ENCODE data around the gene FAM114A1. TPM values are rescaled to one million over a fixed set of nuclear protein-coding genes. Genes with fewer than 3 reads are reported as not detected.

The FAM114A1 gene
- polyA plus RNA-seq, 3 donors: 3.2 to 12.0 (median 4.1) TPM

DNA sequence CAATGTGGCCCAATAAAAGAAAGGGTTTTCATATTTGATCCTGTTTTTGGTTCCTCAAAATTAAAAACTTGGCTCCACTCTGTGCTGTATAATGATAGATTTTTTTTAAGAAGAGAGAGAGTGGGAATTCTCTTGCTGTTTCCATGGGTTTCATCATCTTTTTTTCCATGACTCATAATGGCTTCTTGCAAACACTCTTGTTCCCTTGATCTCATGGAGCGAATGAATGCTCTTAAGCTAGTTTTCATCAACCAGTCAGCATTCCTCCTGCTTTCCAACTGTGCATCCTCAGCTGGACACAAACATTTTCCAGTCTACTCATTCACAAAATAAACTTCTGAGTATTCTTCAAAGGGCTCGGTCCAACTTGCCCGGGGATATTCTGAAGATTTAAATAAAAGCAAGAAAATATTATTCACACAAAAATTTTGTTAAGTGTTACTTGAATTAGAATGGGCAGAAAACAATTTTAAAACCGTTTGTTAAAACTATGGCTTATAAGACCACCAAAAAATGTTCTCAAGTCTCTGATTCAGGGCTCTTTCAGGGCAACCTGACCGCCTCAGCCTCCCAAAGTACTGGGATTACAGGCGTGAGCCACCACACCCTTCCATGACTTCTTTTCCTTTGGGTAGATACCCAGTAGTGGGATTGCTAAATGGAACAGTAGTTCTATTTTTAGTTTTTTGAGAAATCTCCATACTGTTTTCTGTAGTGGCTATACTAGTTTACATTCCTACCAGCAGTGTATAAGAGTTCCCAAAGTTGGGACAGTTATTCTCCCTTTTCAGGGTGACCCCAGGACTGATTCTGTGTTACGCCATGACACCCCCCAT lies 99.9 kb downstream of the FAM114A1 start:
- Histone ChIP-seq H3K4me3 (replicated peaks in 1 of 3; ENCODE audit: low read depth in 2 of 3, low read length in 3 of 3) (no peak overlapping the region), H3K27ac (ENCODE audit: low read depth in 1 of 2, low read length in 2 of 2) (no peak overlapping the region), H3K36me3 (replicated peaks in 1 of 2; ENCODE audit: control insufficient read depth in 1 of 2, insufficient read depth in 2 of 2, low read length in 2 of 2) (no peaks in the 10 kb centered on the region), H4K20me1 (ENCODE audit: insufficient read depth, low read length) (no peaks in the 10 kb centered on the region), H3K27me3 (ENCODE audit: control insufficient read depth in 2 of 2, insufficient read depth in 2 of 2, low read length in 2 of 2) (no peaks in the 10 kb centered on the region), H2AFZ (ENCODE audit: insufficient read depth, low read depth, low read length, poor library complexity, severe bottlenecking) (no peak overlapping the region), H3K9ac (ENCODE audit: insufficient read depth, low read length, poor library complexity, severe bottlenecking) (no peak overlapping the region), H3K79me2 (ENCODE audit: insufficient read depth, low read length) (no peaks in the 10 kb centered on the region), H3K4me1 (ENCODE audit: control insufficient read depth in 1 of 2, insufficient read depth in 2 of 2, low read length in 2 of 2) (no peaks in the 10 kb centered on the region), H3K9me3 (replicated peaks in 1 of 2; ENCODE audit: control insufficient read depth in 1 of 2, insufficient read depth in 1 of 2, low read length in 2 of 2) (no peaks in the 10 kb centered on the region), H3K4me2 (replicated peaks; ENCODE audit: extremely low read depth, low read length, poor library complexity, severe bottlenecking) (no peak overlapping the region)
- Mint-ChIP-seq H3K4me1 (no peaks in the 10 kb centered on the region), H3K9me3 (peaks cover 0 to 1% (median 0%) of the 10 kb centered on the region in 7 donors), H3K27ac (peak overlapping the region in 1 of 7 donors; percentile 15), H3K36me3 (peaks cover 0 to 3% of the 10 kb centered on the region in 2 donors), H3K4me3 (no peak overlapping the region), H3K27me3 (ENCODE audit: low read depth in 3 of 3) (no peaks in the 10 kb centered on the region)
- intact Hi-C loops (cut with micrococcal nuclease): no loop called here
- DNase-seq: peak in 1 of 3 donors; percentile 8
- no peak for TF ChIP-seq CTCF (IDR thresholded peaks at IDR 0.05)
- 92% methylated on average over 1 of the region's 7 CpGs for WGBS (ENCODE audit: insufficient coverage)

DNA sequence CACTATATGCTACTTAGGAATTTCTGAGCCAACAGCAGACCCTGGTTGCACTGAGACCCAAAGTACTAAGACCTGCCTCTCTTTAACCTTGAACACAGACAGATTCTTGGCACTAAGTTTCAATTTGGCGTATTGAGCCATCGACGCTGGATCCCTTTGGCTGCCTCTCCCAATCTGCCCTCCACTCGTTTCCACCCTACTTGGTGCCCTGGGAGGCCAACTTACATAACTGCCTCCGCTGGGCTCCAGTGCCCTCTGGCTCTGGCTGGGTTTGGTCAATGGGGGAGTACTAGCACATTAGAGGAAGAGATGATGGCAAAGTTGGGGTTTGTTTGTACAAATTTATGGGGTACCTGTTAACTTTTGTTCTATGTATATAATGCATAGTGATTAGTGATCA lies 101.1 kb downstream of the FAM114A1 start:
- no peak overlapping the region for H3K4me3 Mint-ChIP-seq
- WGBS (ENCODE audit: insufficient coverage): 96% methylated on average over 3 of the region's 5 CpGs
- no peaks in the 10 kb centered on the region for H3K36me3 ChIP-seq (replicated peaks in 1 of 2; ENCODE audit: control insufficient read depth in 1 of 2, insufficient read depth in 2 of 2, low read length in 2 of 2)
- H4K20me1 ChIP-seq (ENCODE audit: insufficient read depth, low read length): no peaks in the 10 kb centered on the region
- H3K27ac Mint-ChIP-seq: no peak overlapping the region
- H3K27me3 Mint-ChIP-seq (ENCODE audit: low read depth in 3 of 3): no peaks in the 10 kb centered on the region
- H3K4me2 ChIP-seq (replicated peaks; ENCODE audit: extremely low read depth, low read length, poor library complexity, severe bottlenecking): no peak overlapping the region
- H3K4me1 ChIP-seq (ENCODE audit: control insufficient read depth in 1 of 2, insufficient read depth in 2 of 2, low read length in 2 of 2): no peaks in the 10 kb centered on the region
- H3K9me3 Mint-ChIP-seq: peaks cover 0 to 1% (median 0%) of the 10 kb centered on the region in 7 donors
- no peak overlapping the region for H3K27ac ChIP-seq (ENCODE audit: low read depth in 1 of 2, low read length in 2 of 2)
- H3K36me3 Mint-ChIP-seq: peaks cover 0 to 3% of the 10 kb centered on the region in 2 donors
- H2AFZ ChIP-seq (ENCODE audit: insufficient read depth, low read depth, low read length, poor library complexity, severe bottlenecking): no peak overlapping the region
- intact Hi-C loops (cut with micrococcal nuclease): no loop called here
- no peak for TF ChIP-seq CTCF (IDR thresholded peaks at IDR 0.05)
- no peaks in the 10 kb centered on the region for H3K79me2 ChIP-seq (ENCODE audit: insufficient read depth, low read length)
- H3K9me3 ChIP-seq (replicated peaks in 1 of 2; ENCODE audit: control insufficient read depth in 1 of 2, insufficient read depth in 1 of 2, low read length in 2 of 2): no peaks in the 10 kb centered on the region
- H3K4me1 Mint-ChIP-seq: no peaks in the 10 kb centered on the region
- H3K27me3 ChIP-seq (ENCODE audit: control insufficient read depth in 2 of 2, insufficient read depth in 2 of 2, low read length in 2 of 2): no peaks in the 10 kb centered on the region
- no peak overlapping the region for H3K4me3 ChIP-seq (replicated peaks in 1 of 3; ENCODE audit: low read depth in 2 of 3, low read length in 3 of 3)
- no peak overlapping the region for H3K9ac ChIP-seq (ENCODE audit: insufficient read depth, low read length, poor library complexity, severe bottlenecking)
- DNase-seq: no peak
